Panc1 (cell line): ENCODE data around the gene EQTN. TPM values are rescaled to one million over a fixed set of nuclear protein-coding genes. Genes with fewer than 3 reads are reported as not detected.

ENCODE experiments used
- ATAC-seq: fragments of 200-7000 bp; cut with Tn5 transposase; 2 replicates; pipeline ENCODE4 v1.9.1; 2020; ENCODE audit warnings: mild to moderate bottlenecking, moderate library complexity
- BruUV-seq: library from RNA; stranded (reverse); fragments of 400-500 nt; replicated peaks from 2 replicates; lab custom pipeline; 2021; lab: Mats Ljungman, UMichigan
- CTCF ChIA-PET: fragments of 300-600 bp; sonication (Branson Sonifier 250); formaldehyde crosslinking; loops from one replicate; lab custom pipeline; 2022; ENCODE audit warnings: antibody characterized with exemption; lab: Charles Lee
- POLR2A ChIA-PET: fragments of 300-600 bp; sonication (Branson Sonifier 250); formaldehyde crosslinking; loops from one replicate; lab custom pipeline; 2022; ENCODE audit warnings: antibody characterized with exemption; lab: Charles Lee
- DNase-seq: peaks from one replicate; pipeline ENCODE4 v3.0.0-alpha.2; 2010; ENCODE audit warnings: low read depth, low spot score
- H3K27ac ChIP-seq: 2 replicates; pipeline ENCODE4 v1.5.1; 2011; ENCODE audit warnings: mild to moderate bottlenecking, low read length, inconsistent platforms
- H3K27me3 ChIP-seq: fragments of 200-500 bp; sonication (Bioruptor generic); 2 replicates; pipeline ENCODE4 v1.6.0; 2014; ENCODE audit warnings: low read length, inconsistent platforms; ENCODE audit not compliant: control insufficient read depth, insufficient read depth
- H3K36me3 ChIP-seq: fragments of 200-500 bp; sonication (Bioruptor generic); 2 replicates; pipeline ENCODE4 v1.5.1; 2014; ENCODE audit warnings: inconsistent platforms, mild to moderate bottlenecking, low read length, moderate library complexity; ENCODE audit not compliant: control insufficient read depth, insufficient read depth
- H3K4me1 ChIP-seq: 2 replicates; pipeline ENCODE4 v1.5.1; 2011; ENCODE audit warnings: inconsistent platforms, mild to moderate bottlenecking, low read length, moderate library complexity; ENCODE audit not compliant: control insufficient read depth, insufficient read depth
- H3K4me3 ChIP-seq, 2 experiments: 2 replicates each; pipeline ENCODE4 v1.5.1; 2011 to 2012; ENCODE audit warnings: low read depth in 2 of 2, low read length in 2 of 2, mild to moderate bottlenecking in 2 of 2, inconsistent platforms in 1 of 2, moderate library complexity in 1 of 2
- H3K9me3 ChIP-seq: fragments of 200-500 bp; sonication (Bioruptor generic); 2 replicates; pipeline ENCODE4 v1.5.1; 2014; ENCODE audit warnings: low read depth, mild to moderate bottlenecking, inconsistent platforms, low read length, moderate library complexity; ENCODE audit not compliant: control insufficient read depth, insufficient read depth
- CTCF ChIP-seq: fragments of 450-650 bp; IDR thresholded peaks from 2 replicates; pipeline ENCODE4 v1.5.1; 2017; ENCODE audit warnings: mild to moderate bottlenecking
- POLR2AphosphoS5 ChIP-seq: IDR thresholded peaks from 2 replicates; pipeline ENCODE4 v1.6.1; 2012; ENCODE audit warnings: mild to moderate bottlenecking, low read depth, low read length, moderate library complexity
- SIN3A ChIP-seq: IDR thresholded peaks from 2 replicates; pipeline ENCODE4 v1.6.1; 2012; ENCODE audit warnings: low read depth, mild to moderate bottlenecking, low read length, moderate library complexity, borderline replicate concordance; ENCODE audit not compliant: insufficient read depth
- TCF7L2 ChIP-seq: IDR thresholded peaks from 2 replicates; pipeline ENCODE4 v1.6.1; 2011; ENCODE audit warnings: mild to moderate bottlenecking, low read depth, low read length, inconsistent platforms
- in situ Hi-C: cut with HindIII; loops from 2 replicates; pipeline ENCODE4 v1.10.0; 2016; ENCODE audit warnings: low sequenced_read_pairs, low pct_unique_long_range_greater_than_20kb
- intact Hi-C: fragments of 100-400 bp; cut with micrococcal nuclease; formaldehyde crosslinking; loops from one replicate; pipeline ENCODE4 v1.10.0; 2022; ENCODE audit not compliant: unreplicated experiment
- total RNA-seq: library from RNA; stranded (reverse); gene quantifications from one replicate; pipeline ENCODE4 v1.2.1, GENCODE V29; 2021; ENCODE audit not compliant: unreplicated experiment
- TF ChIP-seq, protein P1 (sequence below), 2 experiments: IDR thresholded peaks; 2 replicates each; pipeline ENCODE4 v1.6.1; 2011 to 2012; ENCODE audit warnings: low read depth in 2 of 2, control low read depth in 1 of 2, low read length in 1 of 2, mild to moderate bottlenecking in 1 of 2, moderate library complexity in 1 of 2; ENCODE audit not compliant: insufficient read depth in 1 of 2

The EQTN gene
- total RNA-seq, 1 experiment from 2014 or later = not detected

- no peak for TF ChIP-seq TCF7L2
- no peak for TF ChIP-seq SIN3A
- no peak for TF ChIP-seq CTCF
- TF ChIP-seq, protein P1, sequence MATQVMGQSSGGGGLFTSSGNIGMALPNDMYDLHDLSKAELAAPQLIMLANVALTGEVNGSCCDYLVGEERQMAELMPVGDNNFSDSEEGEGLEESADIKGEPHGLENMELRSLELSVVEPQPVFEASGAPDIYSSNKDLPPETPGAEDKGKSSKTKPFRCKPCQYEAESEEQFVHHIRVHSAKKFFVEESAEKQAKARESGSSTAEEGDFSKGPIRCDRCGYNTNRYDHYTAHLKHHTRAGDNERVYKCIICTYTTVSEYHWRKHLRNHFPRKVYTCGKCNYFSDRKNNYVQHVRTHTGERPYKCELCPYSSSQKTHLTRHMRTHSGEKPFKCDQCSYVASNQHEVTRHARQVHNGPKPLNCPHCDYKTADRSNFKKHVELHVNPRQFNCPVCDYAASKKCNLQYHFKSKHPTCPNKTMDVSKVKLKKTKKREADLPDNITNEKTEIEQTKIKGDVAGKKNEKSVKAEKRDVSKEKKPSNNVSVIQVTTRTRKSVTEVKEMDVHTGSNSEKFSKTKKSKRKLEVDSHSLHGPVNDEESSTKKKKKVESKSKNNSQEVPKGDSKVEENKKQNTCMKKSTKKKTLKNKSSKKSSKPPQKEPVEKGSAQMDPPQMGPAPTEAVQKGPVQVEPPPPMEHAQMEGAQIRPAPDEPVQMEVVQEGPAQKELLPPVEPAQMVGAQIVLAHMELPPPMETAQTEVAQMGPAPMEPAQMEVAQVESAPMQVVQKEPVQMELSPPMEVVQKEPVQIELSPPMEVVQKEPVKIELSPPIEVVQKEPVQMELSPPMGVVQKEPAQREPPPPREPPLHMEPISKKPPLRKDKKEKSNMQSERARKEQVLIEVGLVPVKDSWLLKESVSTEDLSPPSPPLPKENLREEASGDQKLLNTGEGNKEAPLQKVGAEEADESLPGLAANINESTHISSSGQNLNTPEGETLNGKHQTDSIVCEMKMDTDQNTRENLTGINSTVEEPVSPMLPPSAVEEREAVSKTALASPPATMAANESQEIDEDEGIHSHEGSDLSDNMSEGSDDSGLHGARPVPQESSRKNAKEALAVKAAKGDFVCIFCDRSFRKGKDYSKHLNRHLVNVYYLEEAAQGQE (IDR thresholded peaks at IDR 0.05; ENCODE audit: insufficient read depth in 1 of 2, low read depth in 2 of 2, low read length in 1 of 2) = no peak
- no peak for TF ChIP-seq POLR2AphosphoS5
- DNase-seq = no peak
- intact Hi-C loops = no loop called here
- no TSS peak for BruUV-seq
- CTCF ChIA-PET = no interaction called here
- H3K9me3 ChIP-seq = no peaks in the 10 kb centered on the region
- no peaks in the 10 kb centered on the region for H3K27me3 ChIP-seq
- H3K27ac ChIP-seq = no peak overlapping the region
- H3K4me1 ChIP-seq = no peaks in the 10 kb centered on the region
- no peak for ATAC-seq
- H3K4me3 ChIP-seq = no peak overlapping the region
- POLR2A ChIA-PET = no interaction called here
- no peaks in the 10 kb centered on the region for H3K36me3 ChIP-seq
- in situ Hi-C loops = no loop called here
Observed at GRCh38 chr9:27304521-27304920, 7.6 kb upstream of the EQTN start.

GRCh38 chr9:27303219-27303618 lies 6.3 kb upstream of the EQTN start:
- TF ChIP-seq SIN3A = no peak
- TF ChIP-seq, protein P1 (IDR thresholded peaks at IDR 0.05; ENCODE audit: insufficient read depth in 1 of 2, low read depth in 2 of 2, low read length in 1 of 2) = no peak
- no peak for TF ChIP-seq TCF7L2
- TF ChIP-seq POLR2AphosphoS5 = no peak
- no peak for TF ChIP-seq CTCF
- ATAC-seq (no peak), DNase-seq (no peak)
- CTCF ChIA-PET = no interaction called here
- H3K36me3 ChIP-seq = no peaks in the 10 kb centered on the region
- POLR2A ChIA-PET = no interaction called here
- intact Hi-C loops (no loop called here), in situ Hi-C loops (no loop called here)
- no peaks in the 10 kb centered on the region for H3K27me3 ChIP-seq
- no peaks in the 10 kb centered on the region for H3K9me3 ChIP-seq
- BruUV-seq = no TSS peak
- H3K27ac ChIP-seq = no peak overlapping the region
- no peak overlapping the region for H3K4me3 ChIP-seq
- no peaks in the 10 kb centered on the region for H3K4me1 ChIP-seq
